Islet precursor cell (in vitro differentiated cells): Measurements from ENCODE around the gene RUNX2.
"Not testable (repeated sequence)": the region's sequence is repeated elsewhere in the genome, so short reads cannot be mapped to it uniquely, and the experiment has no call there.

Experiments
- DNase-seq: peaks from one replicate; pipeline ENCODE4 v3.0.0-alpha.2; 2018

RUNX2 gene

GRCh38 chr6:45658400-45658799, 330.3 kb downstream of the RUNX2 start:
- no peak for DNase-seq

GRCh38 chr6:45658958-45659357, 330.8 kb downstream of the RUNX2 start:
- peak; percentile 40 for DNase-seq

GRCh38 chr6:45661661-45662060, 333.5 kb downstream of the RUNX2 start:
- no peak for DNase-seq

GRCh38 chr6:45663251-45664221, 335.4 kb downstream of the RUNX2 start:
- peak; percentile 84 for DNase-seq

GRCh38 chr6:45664707-45665106, 336.6 kb downstream of the RUNX2 start:
- peak; percentile 53 for DNase-seq

GRCh38 chr6:45665859-45666258, 337.7 kb downstream of the RUNX2 start:
- DNase-seq = peak; percentile 49

- no peak for DNase-seq
Observed at GRCh38 chr6:45666846-45667245, 338.7 kb downstream of the RUNX2 start.

- peak; percentile 49 for DNase-seq
Observed at GRCh38 chr6:45667300-45667699, 339.2 kb downstream of the RUNX2 start.

GRCh38 chr6:45667766-45668165, 339.6 kb downstream of the RUNX2 start:
- peak; percentile 48 for DNase-seq

- peak; percentile 46 for DNase-seq
Observed at GRCh38 chr6:45668705-45669104, 340.6 kb downstream of the RUNX2 start.

GRCh38 chr6:45673167-45673566, 345.0 kb downstream of the RUNX2 start:
- DNase-seq = not testable (repeated sequence)

- not testable (repeated sequence) for DNase-seq
Observed at GRCh38 chr6:45675166-45675565, 347.0 kb downstream of the RUNX2 start.

GRCh38 chr6:45675634-45676033, 347.5 kb downstream of the RUNX2 start:
- DNase-seq = no peak

- no peak for DNase-seq
Observed at GRCh38 chr6:45676380-45676779, 348.2 kb downstream of the RUNX2 start.

- no peak for DNase-seq
Observed at GRCh38 chr6:45677381-45678284, 349.5 kb downstream of the RUNX2 start.

- no peak for DNase-seq
Observed at GRCh38 chr6:45678285-45678607, 350.1 kb downstream of the RUNX2 start.

- DNase-seq = no peak
Observed at GRCh38 chr6:45679163-45679562, 351.0 kb downstream of the RUNX2 start.

- DNase-seq = no peak
Observed at GRCh38 chr6:45679631-45680030, 351.5 kb downstream of the RUNX2 start.

GRCh38 chr6:45681860-45682511, 353.9 kb downstream of the RUNX2 start:
- no peak for DNase-seq

GRCh38 chr6:45684476-45684875, 356.3 kb downstream of the RUNX2 start:
- no peak for DNase-seq

GRCh38 chr6:45685076-45685475, 356.9 kb downstream of the RUNX2 start:
- no peak for DNase-seq

GRCh38 chr6:45686841-45687569, 358.9 kb downstream of the RUNX2 start:
- no peak for DNase-seq
